GM12892 (cell line): ENCODE results near the gene CCL23.

ENCODE experiments used
- POLR2AphosphoS5 ChIP-seq: IDR thresholded peaks from 2 replicates; pipeline ENCODE4 v1.6.1; 2011; ENCODE audit warnings: low read depth, low read length, control low read depth
- TAF1 ChIP-seq: IDR thresholded peaks from 2 replicates; pipeline ENCODE4 v1.6.1; 2011; ENCODE audit warnings: low read depth, mild to moderate bottlenecking, control low read depth, low read length, borderline replicate concordance

DNA sequence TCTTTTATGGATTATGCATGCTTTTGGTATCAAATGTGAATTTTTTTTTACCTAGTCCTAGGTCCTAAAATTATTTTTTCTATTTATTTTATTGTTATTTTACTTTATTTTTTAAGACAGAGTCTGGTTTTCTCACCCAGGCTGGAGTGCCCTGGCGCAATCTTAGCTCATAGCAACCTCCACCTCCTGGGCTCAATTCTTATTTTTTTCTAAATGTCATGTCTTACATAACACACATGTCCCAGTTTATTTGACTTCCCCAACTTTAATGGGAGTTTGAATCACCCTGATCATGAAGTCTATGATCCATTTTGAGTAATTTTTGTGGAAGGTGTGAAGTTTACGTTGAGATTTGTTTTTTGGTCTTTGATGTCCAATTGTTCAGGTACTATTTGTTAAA is 43.0 kb upstream of the CCL23 start:
- TF ChIP-seq TAF1, result no peak
- TF ChIP-seq POLR2AphosphoS5, result no peak
